Stimulated activated CD8-positive, alpha-beta memory T cell treated with anti-CD3 and anti-CD28 coated beads, Interleukin-7, amount 100 ng/mL, for 1 hour (primary cell): ENCODE results near the gene STARD3.
"Not testable (repeated sequence)": the region's sequence is repeated elsewhere in the genome, so short reads cannot be mapped to it uniquely, and the experiment has no call there.

Source experiments
- DNase-seq, 2 donors: peaks; one replicate each; pipeline ENCODE4 v3.0.0-alpha.2; 2020; ENCODE audit warnings: low read depth in 2 of 2

Gene STARD3

GRCh38 chr17:39695089-39695474 lies 58.1 kb downstream of the STARD3 start:
- DNase-seq, result no peak

- no peak for DNase-seq
These were observed 59.8 kb downstream of the STARD3 start for GRCh38 chr17:39696731-39697130.

DNA sequence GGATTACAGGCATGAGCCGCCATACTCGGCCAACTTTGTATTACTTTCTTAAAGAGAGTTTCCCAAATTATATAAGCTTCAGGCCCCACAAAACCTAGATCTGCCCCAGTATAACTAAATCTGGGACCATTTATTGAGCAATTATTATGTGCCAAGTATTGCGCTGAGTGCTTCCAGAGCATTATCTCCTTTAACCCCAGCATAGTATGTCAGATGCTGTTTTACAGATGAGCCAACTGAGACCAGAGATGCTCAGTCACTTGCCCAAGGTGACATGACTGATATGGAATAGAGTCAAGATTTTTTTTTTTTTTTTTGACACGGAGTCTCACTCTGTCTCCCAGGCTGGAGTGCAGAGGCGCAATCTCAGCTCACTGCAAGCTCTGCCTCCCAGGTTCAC lies 61.0 kb downstream of the STARD3 start:
- no peak for DNase-seq

- not testable (repeated sequence) for DNase-seq
These were observed 62.3 kb downstream of the STARD3 start for GRCh38 chr17:39699157-39699817.

GRCh38 chr17:39699818-39700147 lies 62.8 kb downstream of the STARD3 start, which contains the start of gene ERBB2:
Gene ERBB2, plus strand, starts transcription at chr17:39700064. Its CDS starts 175 bp downstream, at chr17:39700239.
- DNase-seq, result no peak

DNA sequence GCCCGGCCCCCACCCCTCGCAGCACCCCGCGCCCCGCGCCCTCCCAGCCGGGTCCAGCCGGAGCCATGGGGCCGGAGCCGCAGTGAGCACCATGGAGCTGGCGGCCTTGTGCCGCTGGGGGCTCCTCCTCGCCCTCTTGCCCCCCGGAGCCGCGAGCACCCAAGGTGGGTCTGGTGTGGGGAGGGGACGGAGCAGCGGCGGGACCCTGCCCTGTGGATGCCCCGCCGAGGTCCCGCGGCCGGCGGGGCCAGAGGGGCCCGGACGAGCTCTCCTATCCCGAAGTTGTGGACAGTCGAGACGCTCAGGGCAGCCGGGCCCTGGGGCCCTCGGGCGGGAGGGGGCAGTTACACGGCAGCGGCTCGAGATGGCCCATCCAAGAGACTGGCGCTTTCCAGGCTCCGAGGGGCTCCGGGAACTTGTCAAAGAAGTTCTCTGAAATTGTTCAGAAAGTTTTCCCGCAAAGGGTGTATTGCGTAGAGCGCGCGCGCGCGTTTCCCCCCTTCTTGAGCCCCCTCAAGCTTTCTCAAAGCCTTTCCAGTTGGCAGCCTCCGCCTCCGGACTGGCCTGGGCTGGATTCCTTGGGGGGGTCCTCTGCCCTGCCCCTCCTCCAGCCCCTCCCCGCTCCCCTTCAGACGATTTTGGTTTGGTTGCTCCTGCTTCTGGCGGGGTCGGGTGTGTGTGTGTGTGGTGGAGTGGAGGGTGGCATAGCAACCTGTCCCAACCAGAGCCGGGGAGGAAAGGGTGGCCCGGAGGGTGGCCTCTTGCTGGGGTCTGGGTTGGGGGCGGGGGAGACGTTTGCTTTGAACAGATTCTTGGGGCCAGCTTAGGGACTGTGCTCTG lies 63.4 kb downstream of the STARD3 start:
- DNase-seq, result no peak

DNA sequence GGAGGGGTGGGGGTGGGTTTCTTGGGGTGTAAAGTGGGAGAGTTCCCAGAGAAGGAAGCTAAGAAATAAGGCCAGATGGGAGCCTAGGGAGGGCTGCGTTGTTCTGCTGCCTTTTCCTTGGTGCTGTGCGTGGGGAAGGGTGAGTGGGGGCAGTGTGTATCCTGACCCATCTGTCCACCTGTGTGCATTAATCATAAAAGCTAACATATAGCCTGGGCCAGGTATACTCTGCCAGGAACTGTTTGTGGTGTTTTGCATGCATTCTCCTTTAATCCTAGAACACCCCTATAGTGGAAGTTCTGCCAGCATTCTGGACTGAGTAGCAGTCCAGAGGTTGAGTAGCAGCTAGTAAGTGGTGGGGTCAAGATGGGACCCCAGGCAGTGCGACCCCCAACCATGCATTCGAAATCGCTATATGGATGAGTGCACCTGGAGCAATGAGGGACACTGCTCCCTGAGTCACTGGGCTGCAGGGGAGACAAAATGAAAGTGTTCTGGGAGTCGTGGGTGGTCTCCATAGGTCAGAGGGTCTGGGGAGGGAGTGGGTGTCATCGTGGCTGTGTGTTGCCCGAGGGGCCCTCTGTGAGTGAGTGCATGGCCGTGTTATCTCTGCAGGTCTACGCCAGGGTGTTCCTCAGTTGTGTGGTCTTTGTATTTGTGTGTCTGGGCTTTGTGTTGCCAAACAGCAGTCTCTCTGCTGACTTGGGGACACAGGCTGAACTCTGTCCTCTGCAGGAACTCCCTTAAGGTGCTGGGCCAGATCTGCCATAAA lies 64.3 kb downstream of the STARD3 start:
- DNase-seq, result no peak

GRCh38 chr17:39701784-39702422 lies 65.0 kb downstream of the STARD3 start:
- DNase-seq, result no peak

DNA sequence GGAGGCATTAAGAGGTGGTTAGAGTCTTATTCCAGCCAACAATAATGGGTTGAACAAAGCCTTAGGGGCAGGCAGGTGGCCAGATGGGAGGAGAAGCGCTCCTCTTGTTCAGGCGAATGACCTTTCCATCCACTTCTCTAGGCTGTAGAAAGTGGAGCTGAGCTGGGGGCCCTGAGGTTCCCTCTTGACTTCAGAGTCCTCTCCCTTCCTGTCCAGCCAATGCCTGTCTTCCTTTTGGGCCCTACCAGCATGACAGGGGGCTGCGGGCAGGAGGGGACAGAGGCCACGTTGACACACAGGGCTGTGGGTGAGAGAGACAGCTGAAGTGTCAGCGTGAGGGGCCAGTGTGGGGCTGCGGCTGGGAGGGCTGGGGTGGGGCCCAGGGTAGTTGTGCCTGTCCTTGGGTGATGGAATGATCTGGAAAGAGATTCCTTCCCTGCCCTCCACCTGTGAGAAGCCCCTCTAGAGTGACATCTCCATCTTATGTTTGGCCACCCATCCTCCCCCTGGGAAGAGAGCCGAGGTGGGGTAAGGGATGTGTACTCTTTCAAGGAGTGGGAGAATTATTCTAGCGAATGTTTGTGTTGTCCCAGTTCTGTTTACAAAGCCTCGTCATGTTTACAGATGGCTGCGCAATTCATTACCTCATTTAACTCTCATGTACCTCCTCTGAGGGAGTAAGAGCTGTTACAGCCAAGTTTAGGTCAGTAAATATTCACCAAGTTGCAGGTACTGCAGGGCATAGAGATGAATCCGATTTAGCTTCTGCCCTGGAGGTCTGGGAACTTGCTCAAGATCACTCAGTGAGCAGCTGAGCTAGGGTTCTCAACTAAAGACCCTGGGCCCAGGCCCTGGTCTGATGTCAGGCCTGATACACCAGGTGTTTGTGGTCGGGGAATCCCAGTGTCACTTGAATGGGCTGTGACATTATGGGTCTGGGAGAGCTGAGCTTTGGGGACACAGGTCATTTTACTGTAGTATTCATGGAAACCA lies 66.3 kb downstream of the STARD3 start:
- no peak for DNase-seq

GRCh38 chr17:39703913-39704312 lies 67.0 kb downstream of the STARD3 start:
- DNase-seq, result no peak

DNA sequence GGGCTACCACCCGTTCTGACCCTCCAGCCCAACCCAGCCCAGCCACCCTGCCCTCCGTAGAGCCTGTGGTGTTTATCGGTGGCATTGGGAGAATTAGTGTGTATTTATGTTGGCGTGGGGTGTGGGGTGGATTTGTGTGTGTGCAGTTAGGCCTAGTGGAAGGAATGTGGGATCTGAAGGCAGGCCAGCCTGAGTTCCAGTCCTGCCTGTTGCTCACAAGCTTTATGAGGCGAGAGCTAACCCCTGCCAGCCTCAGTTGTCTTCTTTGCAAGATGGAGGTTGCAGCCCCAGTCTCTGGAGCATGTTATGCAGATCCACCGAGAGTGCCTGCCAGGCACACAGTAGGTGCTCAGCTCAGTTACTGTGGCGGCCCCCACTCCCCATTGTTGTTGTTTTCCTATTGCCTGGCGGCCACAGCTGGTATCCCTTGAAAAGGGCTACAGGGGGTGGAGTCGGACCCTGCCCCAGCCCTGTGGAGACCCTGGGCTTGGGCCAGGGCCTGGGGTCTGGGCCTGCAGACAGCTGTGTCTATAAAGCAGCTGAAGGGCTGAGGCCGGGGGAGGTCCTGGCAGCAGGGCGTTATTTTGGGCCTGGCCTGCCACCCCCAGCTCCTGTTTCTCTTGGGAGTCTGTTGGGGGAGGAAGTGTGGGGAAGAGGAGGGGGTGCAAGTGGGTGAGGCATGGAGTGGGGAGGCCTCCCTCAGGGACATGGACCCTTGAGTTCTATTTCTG lies 68.0 kb downstream of the STARD3 start:
- no peak for DNase-seq

DNA sequence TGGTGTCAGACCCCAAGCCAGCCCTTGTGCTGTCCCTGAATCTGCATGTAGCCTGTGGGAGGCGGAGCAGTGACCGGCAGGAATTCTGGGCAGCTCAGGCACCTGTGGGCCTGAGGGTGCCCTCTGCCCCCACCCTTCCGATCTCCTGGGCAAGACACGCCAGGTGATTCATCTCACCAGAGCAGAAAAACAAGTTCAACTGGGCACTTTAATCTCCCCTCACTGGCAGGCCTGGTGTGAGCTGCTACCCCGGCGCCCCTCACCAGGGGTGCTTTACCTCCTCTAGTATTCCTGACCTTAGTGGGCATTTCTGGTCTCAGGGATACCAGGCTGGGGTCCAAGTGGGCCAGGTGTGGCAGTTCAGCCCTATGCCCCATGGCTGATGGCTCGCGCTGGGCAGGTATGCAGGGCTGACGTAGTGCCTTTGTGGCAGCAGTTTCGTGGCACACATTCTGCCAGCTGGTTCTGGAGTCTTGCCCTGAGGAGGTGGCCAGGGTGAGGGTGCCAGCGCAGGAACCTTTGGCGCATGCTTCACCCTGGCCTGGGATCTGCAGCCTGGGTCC lies 68.9 kb downstream of the STARD3 start:
- no peak for DNase-seq

- DNase-seq, result no peak
These were observed 69.4 kb downstream of the STARD3 start for GRCh38 chr17:39706383-39706782.

GRCh38 chr17:39706921-39707337 lies 70.0 kb downstream of the STARD3 start:
- no peak for DNase-seq

GRCh38 chr17:39709319-39709997 lies 72.5 kb downstream of the STARD3 start:
- no peak for DNase-seq

GRCh38 chr17:39709998-39710964 lies 73.3 kb downstream of the STARD3 start:
- DNase-seq, result no peak

GRCh38 chr17:39711071-39711470 lies 74.1 kb downstream of the STARD3 start:
- DNase-seq, result not testable (repeated sequence)

- DNase-seq, result no peak
These were observed 74.9 kb downstream of the STARD3 start for GRCh38 chr17:39711851-39712250.
